NCI-H2029 (cell line): ENCODE results near the gene ZDHHC8.

ENCODE experiments used
- DNase-seq: peaks from one replicate; lab custom pipeline; 2025; lab: John Stamatoyannopoulos, UW

The ZDHHC8 gene

GRCh38 chr22:20160041-20160440 is 28.4 kb downstream of the ZDHHC8 start:
- no peak for DNase-seq

GRCh38 chr22:20164863-20165262 is 33.3 kb downstream of the ZDHHC8 start:
- DNase-seq, result no peak

GRCh38 chr22:20165421-20165820 is 33.8 kb downstream of the ZDHHC8 start:
- DNase-seq, result no peak

DNA sequence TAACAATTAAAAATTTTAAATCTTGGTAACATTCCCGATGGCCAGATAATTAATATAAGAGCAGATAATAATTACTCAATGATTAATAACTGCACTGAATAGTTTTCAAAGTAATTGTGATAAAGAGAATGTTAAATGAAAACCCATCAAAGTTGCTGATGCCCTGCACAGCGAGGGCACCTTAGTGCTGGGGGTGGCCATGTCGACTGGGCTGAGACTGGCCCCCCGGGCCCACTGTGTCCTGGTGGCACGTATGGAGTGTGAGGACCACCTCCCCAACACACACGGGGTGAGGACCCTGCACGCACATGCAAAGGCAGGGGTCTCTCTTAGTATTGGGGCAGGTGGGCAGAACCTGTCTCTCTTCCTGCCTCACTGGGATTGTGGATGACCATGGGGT is 34.3 kb downstream of the ZDHHC8 start:
- DNase-seq, result no peak

DNA sequence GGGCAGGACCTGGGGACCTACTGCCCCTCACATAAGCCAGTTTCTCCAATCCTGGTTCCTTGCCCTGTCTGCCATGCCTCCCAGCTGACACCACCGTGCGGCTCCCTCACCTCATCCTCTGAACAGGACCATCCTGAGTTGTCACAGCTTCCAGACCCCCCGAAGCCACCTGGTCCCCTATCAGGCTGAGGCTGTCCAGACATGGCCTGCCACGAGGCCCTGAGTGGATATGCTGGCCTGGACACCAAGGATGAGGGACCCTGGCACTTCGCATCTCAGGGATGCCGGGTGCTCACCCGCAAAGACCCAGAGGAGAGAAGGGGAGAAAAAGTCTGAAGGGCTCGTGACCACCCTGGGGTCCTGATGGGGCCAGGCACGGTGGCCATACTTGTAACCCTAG is 35.1 kb downstream of the ZDHHC8 start:
- no peak for DNase-seq

DNA sequence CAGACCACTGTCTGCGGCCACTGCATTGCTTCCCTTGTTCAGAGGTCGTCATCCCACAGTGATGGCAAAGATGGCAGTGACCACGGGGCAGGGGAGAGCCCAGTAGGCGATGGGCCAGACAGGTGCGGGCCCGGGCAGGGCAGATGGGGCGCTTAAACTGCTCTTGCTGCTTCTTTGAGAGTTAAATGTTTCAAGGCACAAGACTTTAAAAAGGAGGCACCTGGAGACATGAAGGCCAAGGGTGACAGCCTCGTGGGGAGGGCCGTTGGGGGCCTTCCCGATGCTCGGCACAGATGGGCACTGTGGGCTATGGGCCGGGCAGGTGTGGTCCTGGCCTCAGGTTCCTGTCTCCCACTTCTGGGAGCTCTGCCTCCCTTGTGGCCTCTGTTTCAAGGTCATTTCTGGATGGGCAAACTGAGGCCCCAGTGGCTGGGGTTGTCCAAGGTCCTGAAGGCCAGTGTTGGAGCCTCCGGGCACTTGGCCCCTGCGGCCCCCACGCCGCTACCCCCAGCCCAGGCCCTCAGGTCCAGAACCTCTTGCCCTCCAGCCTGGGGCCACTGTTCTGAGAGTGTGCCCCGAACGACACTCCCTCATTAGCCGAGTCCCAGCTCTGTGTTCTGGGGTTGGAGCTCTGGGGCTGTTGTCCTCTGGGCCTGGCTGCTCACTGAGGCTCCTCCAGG is 36.2 kb downstream of the ZDHHC8 start:
- no peak for DNase-seq

- DNase-seq, result no peak
Measured at GRCh38 chr22:20169253-20169822, 37.7 kb downstream of the ZDHHC8 start.

DNA sequence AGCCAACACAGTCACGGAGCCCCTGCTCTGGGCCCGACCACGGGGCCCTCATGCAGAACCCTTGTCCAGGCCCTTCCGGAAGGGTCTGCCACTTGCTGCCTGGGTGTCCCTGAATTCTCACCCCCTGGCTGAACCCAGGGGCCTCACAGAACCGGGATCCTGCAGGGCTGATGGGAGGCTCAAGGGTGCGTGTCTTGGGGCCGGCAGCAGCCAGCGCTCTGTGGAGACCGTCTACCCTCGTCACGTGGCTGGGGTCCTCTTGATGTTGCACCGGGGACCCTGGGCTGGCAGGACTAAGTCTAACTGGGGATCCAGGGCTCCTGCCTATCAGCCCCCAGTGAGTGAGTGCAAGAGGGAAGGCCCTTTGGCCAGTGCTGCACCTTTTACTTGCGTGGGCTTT is 38.6 kb downstream of the ZDHHC8 start:
- no peak for DNase-seq

GRCh38 chr22:20171288-20172140 is 39.9 kb downstream of the ZDHHC8 start:
- DNase-seq, result no peak

DNA sequence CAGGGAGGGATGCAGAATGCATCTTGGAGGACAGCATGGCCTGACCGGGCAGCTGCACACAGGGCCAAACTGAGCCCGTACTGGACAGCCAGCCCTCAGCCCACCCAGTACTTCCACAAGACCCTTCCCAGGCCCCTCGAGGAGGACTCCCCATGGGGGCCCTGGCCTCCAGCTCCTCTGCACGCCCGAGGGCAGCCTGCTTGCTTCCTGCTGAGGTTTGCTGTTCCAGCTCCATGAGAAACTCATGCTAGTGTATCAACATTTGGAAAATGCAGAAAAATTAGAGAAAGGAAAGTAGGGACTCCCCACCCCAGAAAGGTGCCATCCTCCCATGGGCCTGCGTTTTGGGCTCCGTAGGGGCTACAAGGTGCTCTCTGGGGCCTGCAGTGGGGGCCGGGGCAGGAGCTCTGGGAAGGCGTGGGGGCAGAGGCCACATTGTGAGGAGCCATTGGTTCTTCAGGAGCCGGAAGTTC is 40.6 kb downstream of the ZDHHC8 start:
- DNase-seq, result no peak

GRCh38 chr22:20173246-20173645 is 41.6 kb downstream of the ZDHHC8 start:
- no peak for DNase-seq

GRCh38 chr22:20173772-20174171 is 42.2 kb downstream of the ZDHHC8 start:
- DNase-seq, result no peak

DNA sequence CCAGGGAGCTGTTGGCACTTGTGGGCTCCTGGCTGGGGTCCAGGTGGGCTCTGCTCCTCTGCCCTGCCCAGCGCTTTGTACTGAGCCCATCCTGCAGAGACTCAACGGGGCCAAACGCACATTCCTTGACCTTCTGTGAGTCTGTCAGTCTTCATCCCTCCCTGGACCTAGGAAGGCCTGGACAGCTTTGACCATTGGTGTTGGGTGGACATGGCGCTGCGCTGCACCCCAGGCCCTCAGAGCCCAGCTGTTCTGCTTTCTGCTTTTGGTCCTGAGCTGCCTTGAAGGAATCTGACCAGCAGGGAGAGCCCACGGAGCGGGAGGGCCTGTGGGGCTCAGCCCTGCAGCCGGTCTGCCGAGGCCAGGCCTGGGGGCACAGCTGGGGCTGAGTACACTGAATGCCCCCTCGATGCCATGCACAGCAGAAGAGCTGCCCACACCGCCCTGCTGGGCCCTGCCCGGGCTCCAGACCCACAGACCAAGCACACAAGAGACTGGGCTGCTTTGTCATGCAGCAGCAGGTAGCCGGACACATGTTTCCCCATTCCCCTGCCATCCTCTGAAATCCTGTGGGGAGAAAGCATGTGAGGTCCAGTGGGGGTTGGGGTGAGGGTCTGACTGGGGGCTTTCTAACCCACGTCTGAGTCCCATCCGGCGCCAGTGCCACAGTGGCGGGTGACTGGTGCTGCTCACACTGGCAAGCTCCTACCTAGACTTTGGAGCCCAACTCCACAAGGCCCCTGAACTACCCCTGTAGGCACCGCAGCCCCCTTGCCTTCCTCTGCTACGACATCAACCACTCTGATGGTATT is 43.4 kb downstream of the ZDHHC8 start:
- no peak for DNase-seq

DNA sequence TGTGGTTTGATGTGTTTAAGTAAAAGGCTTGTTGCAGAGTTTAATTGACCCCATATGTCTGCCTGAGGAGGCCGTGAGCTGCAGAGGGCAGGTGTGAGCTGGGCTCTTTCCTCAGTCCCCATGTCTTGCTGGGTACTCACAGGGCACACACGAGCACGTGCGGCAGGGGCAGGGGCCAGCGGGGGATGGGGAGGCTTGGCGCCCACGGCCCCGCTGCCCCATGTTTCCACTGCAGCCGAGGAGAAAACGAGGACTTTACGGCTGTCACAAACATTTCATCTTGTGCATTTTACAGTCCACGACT is 43.9 kb downstream of the ZDHHC8 start:
- no peak for DNase-seq

- no peak for DNase-seq
Measured at GRCh38 chr22:20176421-20177085, 44.9 kb downstream of the ZDHHC8 start.

GRCh38 chr22:20177217-20177911 is 45.8 kb downstream of the ZDHHC8 start:
- DNase-seq, result no peak

GRCh38 chr22:20178075-20178914 is 46.7 kb downstream of the ZDHHC8 start:
- DNase-seq, result no peak

DNA sequence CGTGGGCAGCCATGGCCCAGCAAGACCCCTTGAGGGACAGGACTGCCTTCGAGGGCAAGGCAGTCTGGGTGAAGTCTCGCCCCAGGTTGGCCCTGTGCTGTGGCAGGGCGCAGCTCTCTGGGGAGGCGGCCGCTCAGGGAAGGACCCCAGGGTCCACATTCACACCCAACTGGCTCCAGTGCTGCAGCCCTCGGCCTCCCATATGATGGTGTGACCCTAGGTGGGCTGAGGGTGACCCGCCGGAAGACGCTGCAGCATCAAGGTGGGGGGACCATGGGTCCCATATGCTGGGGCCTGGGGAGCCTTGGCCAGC is 47.3 kb downstream of the ZDHHC8 start:
- no peak for DNase-seq

- DNase-seq, result no peak
Measured at GRCh38 chr22:20179455-20180244, 48.0 kb downstream of the ZDHHC8 start.

GRCh38 chr22:20180245-20180630 is 48.6 kb downstream of the ZDHHC8 start:
- no peak for DNase-seq
